Breast epithelium (tissue), 4 donors: ENCODE results near the gene FBXL7. TPM values are rescaled to one million over a fixed set of nuclear protein-coding genes. Genes with fewer than 3 reads are reported as not detected.

ENCODE experiments used
- DNase-seq, 2 donors: peaks; one replicate each; pipeline ENCODE4 v3.0.0-alpha.2; 2019; ENCODE audit warnings: low spot score in 2 of 2
- H3K27ac ChIP-seq, 2 donors: fragments of 200-600 bp; sonication (generic) in 1 of 2; one replicate each; pipeline ENCODE4 v1.5.1; 2016 to 2019; ENCODE audit warnings: mild to moderate bottlenecking in 1 of 2
- H3K27me3 ChIP-seq, 2 donors: fragments of 200-600 bp; sonication (generic) in 1 of 2; one replicate each; pipeline versions ENCODE4 v1.5.1 to v1.6.0; 2017 to 2019; ENCODE audit warnings: control low read depth in 1 of 2, mild to moderate bottlenecking in 1 of 2
- H3K36me3 ChIP-seq: fragments of 200-600 bp; one replicate; pipeline ENCODE4 v1.5.1; 2019
- H3K4me1 ChIP-seq, 2 donors: fragments of 200-600 bp; sonication (generic); one replicate each; pipeline ENCODE4 v1.5.1; 2016 to 2019; ENCODE audit warnings: control low read depth in 1 of 2
- H3K4me3 ChIP-seq, 3 donors: fragments of 200-600 bp; sonication (generic); 1 replicate in 2 of 3; 2 replicates in 1 of 3; pipeline ENCODE4 v1.5.1; 2016 to 2019; ENCODE audit warnings: mild to moderate bottlenecking in 3 of 3, moderate library complexity in 2 of 3
- H3K9me3 ChIP-seq, 2 donors: fragments of 200-600 bp; sonication (generic) in 1 of 2; one replicate each; pipeline ENCODE4 v1.5.1; 2016 to 2019; ENCODE audit warnings: control low read depth in 1 of 2
- CTCF ChIP-seq, 3 donors: fragments of 450-650 bp; IDR thresholded peaks; one replicate each; pipeline ENCODE4 v1.5.1; 2016 to 2017; ENCODE audit warnings: antibody characterized with exemption in 3 of 3, mild to moderate bottlenecking in 3 of 3, moderate library complexity in 3 of 3
- POLR2A ChIP-seq: fragments of 450-650 bp; IDR thresholded peaks from one replicate; pipeline ENCODE4 v1.6.1; 2016; ENCODE audit warnings: antibody characterized with exemption, mild to moderate bottlenecking, moderate library complexity
- POLR2AphosphoS5 ChIP-seq, 3 donors: sonication (generic); formaldehyde crosslinking; IDR thresholded peaks; one replicate each; pipeline ENCODE4 v1.6.1; 2017; ENCODE audit warnings: antibody characterized with exemption in 3 of 3
- intact Hi-C: fragments of 100-400 bp; cut with DNase I; formaldehyde crosslinking; loops from one replicate; pipeline ENCODE4 v1.15.1; 2023; ENCODE audit warnings: low total_unique reads
- total RNA-seq, 3 donors: library from RNA; depleted of rRNA; stranded (reverse); fragments of >200 nt; gene quantifications; one replicate each; pipeline ENCODE4 v1.1.0, GENCODE V29; 2016

The FBXL7 gene
- total RNA-seq, 3 donors from 2014 or later, result 6.9 to 17.3 (median 10.8) TPM

DNA sequence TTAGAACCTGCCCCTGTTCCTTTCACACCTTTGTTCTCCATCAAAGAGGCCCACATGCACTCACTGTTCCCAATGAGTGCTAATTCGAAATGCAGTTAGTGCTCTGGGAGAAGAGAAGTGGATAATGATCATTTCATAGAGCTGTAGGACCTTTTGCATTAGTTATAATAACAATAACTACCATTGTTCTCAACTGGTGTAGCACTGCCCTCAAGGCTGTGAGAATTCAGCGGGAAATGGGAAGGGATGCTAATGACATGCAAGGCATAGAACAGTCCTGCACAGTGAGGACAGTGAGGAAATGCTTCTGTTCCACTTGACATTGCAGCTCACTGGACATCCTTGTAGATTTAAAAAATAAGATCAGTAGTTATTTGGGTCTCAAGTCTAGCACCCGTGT lies 187.4 kb downstream of the FBXL7 start:
- TF ChIP-seq POLR2A (no peak), CTCF (IDR thresholded peaks at IDR 0.05) (no peak), POLR2AphosphoS5 (IDR thresholded peaks at IDR 0.05) (no peak)
- Histone ChIP-seq H3K4me1 (peaks cover 0 to 7% of the 10 kb centered on the region in 2 donors), H3K36me3 (no peaks in the 10 kb centered on the region), H3K9me3 (no peaks in the 10 kb centered on the region), H3K27me3 (no peaks in the 10 kb centered on the region), H3K27ac (no peak overlapping the region), H3K4me3 (no peak overlapping the region)
- intact Hi-C loops, result no loop called here
- DNase-seq, result no peak

DNA sequence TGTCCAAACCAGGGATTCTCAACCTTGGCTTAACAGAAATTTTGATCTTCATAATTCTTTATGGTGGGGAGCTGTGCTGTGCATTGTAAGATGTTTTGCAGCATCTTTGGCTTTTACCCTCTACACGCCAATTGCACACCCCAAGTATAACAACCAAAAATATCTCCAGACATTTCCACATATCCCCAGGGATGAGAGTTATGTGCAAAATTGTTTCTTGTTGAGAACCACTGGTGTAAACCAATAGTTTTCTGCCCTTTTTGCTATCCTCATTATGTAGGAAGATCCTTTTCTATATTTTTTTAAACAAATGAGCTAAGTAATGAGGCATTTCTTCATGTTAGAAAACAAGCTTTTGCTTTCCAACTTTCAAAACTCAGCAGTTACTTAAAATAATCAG lies 189.9 kb downstream of the FBXL7 start:
- TF ChIP-seq POLR2A (no peak), CTCF (IDR thresholded peaks at IDR 0.05) (no peak), POLR2AphosphoS5 (IDR thresholded peaks at IDR 0.05) (no peak)
- no peak for DNase-seq
- Histone ChIP-seq H3K36me3 (no peaks in the 10 kb centered on the region), H3K9me3 (no peaks in the 10 kb centered on the region), H3K4me3 (no peak overlapping the region), H3K4me1 (peaks cover 0 to 4% of the 10 kb centered on the region in 2 donors), H3K27me3 (no peaks in the 10 kb centered on the region), H3K27ac (no peak overlapping the region)
- intact Hi-C loops, result no loop called here

DNA sequence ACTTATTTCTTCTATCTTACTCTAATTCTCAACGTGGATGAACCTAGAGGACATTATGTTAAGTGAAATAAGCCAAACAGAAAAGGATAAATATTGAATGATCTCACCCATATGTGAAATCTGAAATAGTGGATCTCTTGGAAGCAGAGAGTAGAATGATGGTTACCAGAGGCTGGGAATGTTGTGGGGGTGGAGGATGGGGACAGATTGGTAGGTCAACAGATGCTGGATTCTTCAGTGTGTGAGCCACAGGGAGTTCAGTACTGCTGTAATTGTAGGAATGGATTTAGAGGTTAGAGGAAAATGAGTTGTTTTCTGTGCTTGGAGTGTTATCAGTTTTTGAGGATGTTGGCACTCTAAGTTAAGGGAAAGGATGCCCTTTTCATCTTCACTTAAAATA lies 190.6 kb downstream of the FBXL7 start:
- Histone ChIP-seq H3K9me3 (no peaks in the 10 kb centered on the region), H3K27me3 (no peaks in the 10 kb centered on the region), H3K4me1 (peaks cover 0 to 4% of the 10 kb centered on the region in 2 donors), H3K36me3 (no peaks in the 10 kb centered on the region), H3K4me3 (no peak overlapping the region), H3K27ac (peak overlapping the region in 1 of 2 donors; percentile 56)
- intact Hi-C loops, result no loop called here
- TF ChIP-seq POLR2A, result no peak
- no peak for DNase-seq

- Histone ChIP-seq H3K4me3 (no peak overlapping the region), H3K9me3 (no peaks in the 10 kb centered on the region), H3K27me3 (no peaks in the 10 kb centered on the region), H3K27ac (peak overlapping the region in 1 of 2 donors; percentile 56), H3K4me1 (peaks cover 0 to 4% of the 10 kb centered on the region in 2 donors), H3K36me3 (no peaks in the 10 kb centered on the region)
- intact Hi-C loops, result no loop called here
- no peak for TF ChIP-seq POLR2AphosphoS5 (IDR thresholded peaks at IDR 0.05)
- no peak for TF ChIP-seq POLR2A
- no peak for TF ChIP-seq CTCF (IDR thresholded peaks at IDR 0.05)
- no peak for DNase-seq
Observed at GRCh38 chr5:15691521-15691920, 191.5 kb downstream of the FBXL7 start.

DNA sequence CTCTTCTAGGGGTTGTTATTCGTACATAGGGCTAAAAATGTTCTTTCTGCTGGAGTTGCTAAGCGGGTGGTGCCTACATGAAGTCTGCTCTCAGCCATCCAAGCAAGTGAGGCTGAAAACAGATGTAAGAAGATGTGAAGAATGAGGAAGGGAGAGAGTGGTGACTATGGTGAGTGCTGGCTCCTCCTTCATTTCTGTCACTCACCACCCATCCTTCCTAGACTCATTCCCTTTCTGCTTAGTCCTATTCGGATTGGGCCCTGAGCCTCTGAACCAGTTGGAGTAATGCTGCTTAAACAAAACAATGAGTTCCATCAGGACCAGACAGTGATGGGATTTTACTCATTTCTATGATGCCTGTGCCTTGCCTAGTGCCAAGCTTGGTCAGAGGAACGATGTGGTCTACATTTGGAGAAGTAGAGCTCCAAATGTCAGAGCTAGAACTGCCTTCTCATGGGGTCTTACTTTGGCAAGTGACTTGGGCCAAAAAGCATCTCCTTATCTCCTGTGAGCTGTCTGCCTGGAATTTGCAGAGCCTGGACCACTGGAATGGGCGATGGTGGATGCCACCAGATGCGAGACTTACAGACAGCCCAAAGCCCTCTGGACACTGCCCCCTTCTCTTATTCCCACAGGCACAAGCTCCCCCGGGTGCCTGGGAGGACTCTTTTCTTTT lies 192.9 kb downstream of the FBXL7 start:
- H3K4me3 ChIP-seq, result no peak overlapping the region
- no peaks in the 10 kb centered on the region for H3K9me3 ChIP-seq
- peaks cover 0 to 4% of the 10 kb centered on the region in 2 donors for H3K4me1 ChIP-seq
- intact Hi-C loops, result no loop called here
- TF ChIP-seq CTCF (IDR thresholded peaks at IDR 0.05) (no peak), POLR2AphosphoS5 (IDR thresholded peaks at IDR 0.05) (no peak)
- H3K27ac ChIP-seq, result peak overlapping the region in 1 of 2 donors; percentile 85
- no peaks in the 10 kb centered on the region for H3K36me3 ChIP-seq
- no peaks in the 10 kb centered on the region for H3K27me3 ChIP-seq
- no peak for DNase-seq
